Measurements from ENCODE around the gene NOB1.
"Not testable (repeated sequence)": the region's sequence is repeated elsewhere in the genome, so short reads cannot be mapped to it uniquely, and the experiment has no call there.

NOB1 gene

DNA sequence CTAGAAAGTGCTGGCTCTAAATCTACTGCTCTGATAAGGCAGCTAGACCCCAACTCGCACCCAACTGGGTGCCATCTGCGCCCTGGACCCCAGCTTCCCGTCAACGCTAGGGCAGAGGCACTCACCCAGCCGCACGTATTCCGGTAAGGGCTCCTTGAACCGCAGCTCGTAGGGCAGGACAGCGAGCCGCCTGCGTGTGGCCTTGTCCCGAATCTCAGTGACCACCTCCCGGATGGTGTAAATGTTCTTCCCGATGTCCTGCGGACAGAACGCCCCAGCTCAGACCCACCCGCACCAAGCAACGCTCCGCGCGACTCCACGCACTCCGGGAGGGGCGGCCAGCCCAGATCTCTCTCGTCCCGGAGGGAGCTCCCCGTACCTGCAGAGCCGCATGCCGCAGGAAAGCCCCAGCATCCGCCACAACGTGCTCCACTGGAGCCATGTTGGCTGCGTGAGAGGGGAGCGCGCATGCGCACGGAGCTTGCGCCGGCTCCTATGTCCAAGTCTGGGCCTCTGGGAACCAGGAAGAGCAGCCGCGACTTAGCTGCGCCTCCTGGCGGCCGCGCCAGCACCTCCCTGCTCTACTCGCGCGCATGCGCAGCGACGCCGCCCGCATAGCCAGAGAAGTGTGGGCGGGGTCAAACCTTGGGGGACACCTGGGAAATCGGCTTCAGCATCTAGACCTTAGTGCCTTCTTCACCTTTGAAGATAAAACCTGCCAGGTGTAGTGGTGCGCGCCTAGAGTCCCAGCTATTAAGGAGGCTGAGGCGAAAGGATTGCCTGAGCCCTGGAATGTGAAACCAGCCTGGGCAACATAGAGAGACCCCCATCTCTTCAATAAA, at the start of gene NOB1:
Gene NOB1, minus strand, starts transcription at position 458 of the 842 bp plus-strand sequence. Its CDS starts 16 bp downstream, at position 442.
- DNase-seq (ENCODE audit: low read depth in 2 of 2) = peak; percentile 92 to 94

DNA sequence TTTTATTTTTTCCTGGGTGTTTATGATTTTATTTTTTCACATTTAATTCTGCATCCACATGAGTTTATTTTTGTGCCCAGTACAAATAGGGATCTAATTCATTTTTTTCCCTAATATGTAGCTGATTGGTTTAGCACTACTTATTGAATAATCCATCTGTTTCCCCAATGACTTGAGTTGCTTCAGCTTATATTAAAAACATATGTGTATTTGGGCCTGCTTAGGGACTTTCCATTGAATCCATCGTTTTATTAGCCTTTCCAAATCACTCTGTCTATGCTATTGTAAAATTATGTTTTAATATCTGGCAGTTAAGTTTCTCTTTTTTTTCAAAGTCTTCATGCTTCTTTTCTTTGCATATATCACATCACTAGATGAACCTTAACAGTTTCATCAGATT, 49.6 kb upstream of the NOB1 start:
- no peak for DNase-seq (ENCODE audit: low read depth in 2 of 2)

DNA sequence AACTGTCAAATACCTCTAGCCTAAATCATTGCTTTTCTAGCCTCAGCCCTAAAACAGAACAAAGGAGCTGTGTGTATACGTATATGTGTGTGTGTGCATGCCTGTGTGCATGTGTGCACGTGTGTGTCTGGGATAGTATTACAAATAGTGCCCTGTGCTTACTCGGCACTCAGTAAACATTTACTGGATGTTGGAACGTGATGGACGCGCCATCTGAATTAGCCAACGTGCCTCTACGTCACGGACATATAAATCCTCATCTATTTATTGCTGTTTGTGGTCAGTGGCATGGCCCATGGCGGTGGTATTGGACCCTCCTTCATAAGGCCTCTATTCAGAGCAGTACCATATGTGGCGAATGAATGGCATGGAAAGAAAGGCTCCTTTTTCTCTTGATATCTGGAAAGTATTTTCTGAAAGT, 44.9 kb upstream of the NOB1 start:
- DNase-seq (ENCODE audit: low read depth in 2 of 2) = no peak

DNA sequence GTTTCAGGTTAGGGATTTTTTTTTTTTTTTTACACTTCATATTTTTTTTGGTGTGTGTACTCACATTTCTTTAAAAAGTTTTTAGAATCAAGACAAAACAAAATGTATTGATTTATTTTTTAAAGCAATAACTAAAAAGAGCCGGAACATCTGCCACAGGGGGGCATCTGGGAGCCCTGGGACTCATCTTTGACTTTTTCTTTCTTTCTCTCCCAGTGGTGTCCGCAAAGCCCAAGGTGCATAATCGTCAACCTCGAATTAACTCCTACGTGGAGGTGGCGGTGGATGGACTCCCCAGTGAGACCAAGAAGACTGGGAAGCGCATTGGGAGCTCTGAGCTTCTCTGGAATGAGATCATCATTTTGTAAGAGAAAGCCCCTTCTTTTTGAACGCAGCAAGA, 43.7 kb upstream of the NOB1 start:
- no peak for DNase-seq (ENCODE audit: low read depth in 2 of 2)

DNA sequence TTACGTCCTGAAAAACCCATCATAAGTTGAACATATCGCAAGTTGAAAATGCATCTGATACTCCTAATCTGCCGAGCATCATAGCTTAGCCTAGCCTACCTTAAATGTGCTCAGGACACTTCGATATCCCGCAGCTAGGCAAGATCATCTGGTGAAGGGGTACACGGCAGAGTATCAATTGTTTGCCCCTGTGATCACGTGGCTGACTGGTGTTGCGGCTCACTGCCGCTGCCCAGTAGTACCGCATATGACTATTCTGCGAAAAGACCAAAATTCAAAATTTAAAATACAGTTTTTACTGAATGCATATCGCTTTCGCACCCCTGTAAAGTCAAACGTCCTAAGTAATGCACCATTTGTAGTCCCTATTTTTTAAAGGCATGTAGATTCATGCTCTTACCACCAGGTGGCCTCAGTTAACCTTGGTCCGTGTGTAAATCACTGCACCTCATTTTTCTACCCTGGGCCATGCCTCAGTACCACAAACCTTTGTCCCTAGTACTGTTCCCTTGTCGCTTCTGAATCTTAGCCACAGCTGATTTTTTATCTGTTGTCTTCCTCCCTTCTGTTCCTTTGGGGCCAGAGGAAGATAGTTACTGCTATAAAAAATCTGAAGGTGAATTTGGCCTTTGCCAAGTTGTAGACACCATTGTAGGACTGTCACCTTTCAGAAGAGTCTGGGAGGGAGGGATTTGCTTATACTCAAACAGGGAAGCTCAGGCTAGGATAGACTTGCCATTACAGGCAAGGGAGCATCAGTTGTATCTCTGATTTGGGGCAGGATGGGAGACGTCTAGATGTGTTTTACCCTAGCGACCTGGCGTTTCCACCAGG, 41.8 kb upstream of the NOB1 start:
- DNase-seq (ENCODE audit: low read depth in 2 of 2) = no peak

DNA sequence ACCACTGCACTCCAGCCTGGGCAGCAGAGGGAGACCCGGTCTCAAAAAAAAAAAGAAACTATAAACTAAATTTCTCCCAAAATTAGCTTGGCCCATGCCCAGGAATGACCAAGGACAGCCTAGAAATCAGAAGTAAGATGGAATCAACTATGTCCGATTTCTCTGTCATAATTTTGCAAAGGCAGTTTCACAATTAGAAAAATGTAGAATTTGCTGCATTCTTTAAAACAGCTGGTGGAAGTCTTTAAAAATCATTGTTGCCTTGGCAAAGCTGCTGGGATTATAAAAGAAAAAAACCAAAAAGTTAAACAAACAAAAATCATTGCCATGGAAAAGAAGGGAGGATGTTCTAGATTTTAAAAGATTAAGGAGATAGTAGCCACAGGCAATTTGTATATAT, 39.8 kb upstream of the NOB1 start:
- DNase-seq (ENCODE audit: low read depth in 2 of 2) = no peak

DNA sequence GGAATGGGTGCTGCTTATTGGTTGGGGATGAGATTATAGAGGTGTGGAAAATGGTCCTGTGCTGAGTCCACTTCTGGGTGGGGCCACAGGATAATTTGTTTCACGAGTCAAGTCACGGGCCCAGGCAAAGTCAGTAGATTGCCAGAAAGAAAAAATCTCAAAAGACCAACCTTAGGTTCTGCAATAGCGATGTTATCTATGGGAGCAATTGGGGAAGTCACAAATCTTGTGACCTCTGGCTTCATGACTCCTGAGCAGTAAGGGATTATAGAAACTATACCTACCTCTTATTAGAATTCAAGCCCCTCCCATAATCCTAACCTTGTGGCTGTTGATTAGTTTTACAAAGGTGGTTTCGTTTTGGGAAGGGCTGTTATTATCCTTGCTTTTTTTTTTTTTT, 38.8 kb upstream of the NOB1 start:
- DNase-seq (ENCODE audit: low read depth in 2 of 2) = no peak

DNA sequence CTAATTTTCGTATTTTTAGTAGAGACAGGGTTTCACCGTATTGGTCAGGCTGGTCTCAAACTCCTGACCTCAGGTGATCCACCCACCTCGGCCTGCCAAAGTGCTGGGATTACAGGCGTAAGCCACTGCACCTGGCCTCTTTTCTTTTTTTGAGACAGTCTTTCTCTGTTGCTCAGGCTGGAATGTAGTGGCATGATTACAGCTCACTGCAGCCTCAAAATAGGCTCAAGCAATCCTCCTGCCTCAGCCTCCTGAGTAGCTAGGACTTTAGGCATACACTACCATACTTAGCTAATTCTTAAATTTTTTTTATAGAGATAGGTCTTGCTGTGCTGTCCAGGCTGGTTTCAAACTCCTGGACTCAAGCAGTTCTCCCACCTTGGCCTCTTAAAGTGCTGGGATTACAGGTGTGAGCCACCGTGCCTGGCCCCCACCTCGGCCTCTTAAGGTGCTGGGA, 36.7 kb upstream of the NOB1 start:
- DNase-seq (ENCODE audit: low read depth in 2 of 2) = not testable (repeated sequence)

DNA sequence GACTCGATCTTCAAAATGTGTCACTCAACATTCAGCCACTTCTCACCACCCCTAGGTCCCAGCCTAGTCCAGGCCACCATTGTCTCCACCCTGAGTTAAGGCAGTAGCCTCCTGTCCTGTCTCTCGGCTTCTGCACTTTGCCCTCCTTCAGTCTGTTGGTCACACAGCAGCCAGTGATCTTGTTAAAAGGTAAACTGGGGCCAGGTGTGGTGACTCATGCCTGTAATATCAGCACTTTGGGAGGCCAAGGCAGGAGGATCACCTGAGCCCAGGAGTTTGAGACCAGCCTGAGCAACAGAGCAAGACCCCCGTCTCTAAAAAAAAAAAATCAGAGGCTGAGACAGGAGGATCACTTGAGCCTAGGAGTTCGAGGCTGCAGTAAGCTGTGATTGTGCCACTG, 33.2 kb upstream of the NOB1 start:
- no peak for DNase-seq (ENCODE audit: low read depth in 2 of 2)

DNA sequence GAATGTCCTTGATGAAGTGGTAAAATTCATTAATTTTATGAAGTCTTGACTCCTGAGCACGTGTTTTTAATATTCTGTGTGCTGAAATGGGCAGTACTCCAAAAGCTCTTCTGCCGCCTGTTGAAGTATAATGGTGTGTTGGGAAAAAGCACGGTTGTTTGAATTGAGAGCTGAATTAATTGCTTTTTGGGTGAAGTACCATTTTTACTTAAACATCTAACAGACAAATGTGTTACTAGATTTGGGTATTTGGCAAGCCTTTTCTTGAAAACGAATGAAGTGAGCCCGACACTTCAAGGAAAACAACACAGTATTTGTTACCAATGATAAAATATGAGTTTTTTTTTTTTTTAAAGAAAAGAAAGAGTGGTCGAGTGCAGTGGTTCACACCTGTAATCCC, 29.9 kb upstream of the NOB1 start:
- no peak for DNase-seq (ENCODE audit: low read depth in 2 of 2)

DNA sequence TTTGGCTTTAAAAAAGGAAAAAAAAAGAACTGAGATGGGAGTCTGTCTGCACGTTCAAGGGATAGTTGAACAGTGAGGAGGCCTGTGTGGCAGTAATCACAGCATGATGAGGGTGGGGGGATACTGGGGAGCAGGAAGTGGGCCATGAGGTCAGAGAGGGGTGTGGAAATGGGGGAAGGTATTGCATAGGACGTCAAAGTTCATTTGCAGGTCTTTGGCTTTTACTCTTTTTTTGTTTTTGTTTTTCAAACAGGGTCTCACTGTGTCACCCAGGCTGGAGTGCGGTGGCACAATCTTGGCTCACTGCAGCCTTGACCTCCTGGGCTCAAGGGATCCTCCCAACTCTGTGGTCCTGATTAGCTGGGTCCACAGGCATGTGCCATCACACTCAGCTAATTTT, 26.4 kb upstream of the NOB1 start:
- no peak for DNase-seq (ENCODE audit: low read depth in 2 of 2)

DNA sequence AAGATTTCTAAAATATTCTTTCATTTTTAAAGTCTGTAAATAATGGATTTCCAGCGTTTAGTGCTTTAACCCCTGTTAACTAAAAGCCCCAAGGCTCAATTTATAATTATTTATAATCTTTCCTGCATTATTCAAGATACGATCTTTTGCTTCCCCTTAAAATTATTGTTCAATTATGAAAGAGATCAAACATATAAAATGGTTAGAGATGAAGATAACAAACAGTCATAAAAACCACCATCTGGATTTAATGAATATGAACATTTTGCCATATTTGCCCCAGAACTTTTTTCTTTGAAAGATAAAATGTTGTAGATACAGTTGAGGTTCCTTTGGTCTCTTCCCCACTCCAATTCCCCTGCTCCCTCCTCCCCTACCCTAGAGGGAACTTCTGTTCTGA, 25.0 kb upstream of the NOB1 start:
- DNase-seq (ENCODE audit: low read depth in 2 of 2) = no peak

DNA sequence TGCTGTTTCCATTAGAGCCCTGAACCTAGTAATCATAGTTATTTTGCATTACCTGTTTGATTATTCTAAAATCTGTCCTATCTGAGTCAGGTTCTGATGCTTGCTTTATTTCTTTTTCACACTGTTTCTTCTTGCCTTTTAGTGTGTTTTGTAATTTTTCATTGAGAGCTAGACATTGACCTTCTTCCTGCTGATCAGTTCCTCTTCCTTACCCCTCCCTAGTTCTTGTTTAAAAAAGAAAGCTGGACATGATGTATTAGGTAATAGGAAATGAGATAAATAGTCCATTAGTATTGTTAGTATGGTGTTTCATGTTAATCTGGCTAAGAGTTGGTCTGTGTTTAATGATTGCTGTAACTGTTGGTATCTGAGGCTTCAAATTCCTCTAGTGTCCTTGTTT, 20.8 kb upstream of the NOB1 start:
- DNase-seq (ENCODE audit: low read depth in 2 of 2) = no peak

DNA sequence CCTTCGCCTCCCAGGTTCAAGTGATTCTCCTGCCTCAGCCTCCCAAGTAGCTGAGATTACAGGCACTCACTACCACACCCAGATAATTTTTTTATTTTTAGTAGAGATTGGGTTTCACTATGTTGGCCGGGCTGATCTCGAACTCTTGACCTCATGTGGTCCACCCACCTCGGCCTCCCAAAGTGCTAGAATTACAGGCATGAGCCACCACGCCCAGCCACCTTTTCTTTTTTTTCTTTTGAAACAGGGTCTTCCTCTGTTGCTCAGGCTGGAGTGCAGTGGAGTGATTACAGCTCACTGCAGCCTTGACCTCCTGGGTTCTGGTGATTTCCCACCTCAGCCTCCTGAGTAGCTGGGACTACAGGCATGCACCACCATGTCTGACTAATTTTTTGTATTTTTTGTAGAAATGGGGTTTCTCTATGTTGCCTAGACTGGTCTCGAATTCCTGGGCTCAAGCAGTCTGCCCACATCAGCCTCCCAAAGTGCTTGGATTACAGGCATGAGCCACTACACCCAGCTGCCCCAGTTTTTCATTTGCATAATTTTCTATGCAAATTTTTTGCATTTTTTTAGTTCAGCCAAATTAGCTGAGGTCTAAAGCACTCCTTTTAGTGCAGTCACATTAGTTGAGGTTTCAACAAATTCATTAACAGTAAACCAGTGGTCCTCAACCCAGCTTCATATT, 18.7 kb upstream of the NOB1 start:
- no peak for DNase-seq (ENCODE audit: low read depth in 2 of 2)

DNA sequence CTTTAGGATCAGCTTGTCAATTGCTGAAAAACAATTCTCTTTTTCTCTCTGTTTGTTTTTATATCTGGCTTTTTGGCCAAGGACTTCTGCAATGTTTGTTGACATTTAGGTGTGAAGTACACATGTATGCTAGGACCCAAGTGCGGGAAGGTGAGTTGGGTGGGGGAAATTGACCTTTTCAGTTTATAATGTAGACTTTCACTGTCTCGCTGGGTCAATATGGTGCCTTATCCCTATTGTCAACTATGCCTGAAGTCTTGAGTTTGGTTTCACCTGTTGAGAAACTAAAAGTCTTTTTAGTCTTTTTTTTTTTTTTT, 16.9 kb upstream of the NOB1 start:
- no peak for DNase-seq (ENCODE audit: low read depth in 2 of 2)

DNA sequence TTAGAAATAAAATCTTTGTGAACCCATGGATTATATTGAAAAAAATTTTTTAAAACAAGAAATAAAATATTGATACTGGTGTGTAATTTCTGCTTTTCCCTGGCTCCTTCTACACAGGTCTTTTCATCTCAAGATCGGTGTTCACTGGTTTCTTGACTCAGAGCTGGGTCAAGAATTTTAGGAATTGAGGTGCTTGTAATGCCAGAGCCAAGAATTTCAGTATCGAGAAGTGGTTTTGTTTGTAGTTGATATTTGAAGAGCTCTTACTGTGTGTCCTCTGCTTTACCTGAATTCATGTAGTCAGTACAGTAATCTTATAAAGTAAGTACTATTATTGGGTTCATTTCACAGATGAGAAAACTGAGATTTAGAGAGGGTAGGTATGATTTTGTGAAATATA, 14.7 kb upstream of the NOB1 start:
- no peak for DNase-seq (ENCODE audit: low read depth in 2 of 2)

DNA sequence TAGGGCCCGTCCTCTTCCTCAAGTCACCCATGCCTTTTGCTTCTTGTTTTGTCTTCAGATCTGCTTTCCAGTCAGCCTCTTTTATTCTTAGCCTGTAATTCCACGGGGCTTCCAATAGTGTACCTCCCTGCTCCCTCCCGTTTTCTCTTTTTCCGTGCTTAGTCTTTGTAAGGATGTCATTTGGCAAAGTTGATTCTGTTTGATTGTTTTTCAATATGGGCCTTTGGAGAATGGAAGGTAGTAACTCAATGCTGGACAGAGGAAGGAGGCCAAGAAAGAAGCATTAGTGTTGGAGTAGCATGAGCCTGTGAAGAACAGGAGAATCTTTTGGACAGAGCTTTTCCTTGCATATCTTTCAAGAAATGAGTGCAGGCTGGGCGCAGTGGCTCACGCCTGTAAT, 13.9 kb upstream of the NOB1 start:
- no peak for DNase-seq (ENCODE audit: low read depth in 2 of 2)

DNA sequence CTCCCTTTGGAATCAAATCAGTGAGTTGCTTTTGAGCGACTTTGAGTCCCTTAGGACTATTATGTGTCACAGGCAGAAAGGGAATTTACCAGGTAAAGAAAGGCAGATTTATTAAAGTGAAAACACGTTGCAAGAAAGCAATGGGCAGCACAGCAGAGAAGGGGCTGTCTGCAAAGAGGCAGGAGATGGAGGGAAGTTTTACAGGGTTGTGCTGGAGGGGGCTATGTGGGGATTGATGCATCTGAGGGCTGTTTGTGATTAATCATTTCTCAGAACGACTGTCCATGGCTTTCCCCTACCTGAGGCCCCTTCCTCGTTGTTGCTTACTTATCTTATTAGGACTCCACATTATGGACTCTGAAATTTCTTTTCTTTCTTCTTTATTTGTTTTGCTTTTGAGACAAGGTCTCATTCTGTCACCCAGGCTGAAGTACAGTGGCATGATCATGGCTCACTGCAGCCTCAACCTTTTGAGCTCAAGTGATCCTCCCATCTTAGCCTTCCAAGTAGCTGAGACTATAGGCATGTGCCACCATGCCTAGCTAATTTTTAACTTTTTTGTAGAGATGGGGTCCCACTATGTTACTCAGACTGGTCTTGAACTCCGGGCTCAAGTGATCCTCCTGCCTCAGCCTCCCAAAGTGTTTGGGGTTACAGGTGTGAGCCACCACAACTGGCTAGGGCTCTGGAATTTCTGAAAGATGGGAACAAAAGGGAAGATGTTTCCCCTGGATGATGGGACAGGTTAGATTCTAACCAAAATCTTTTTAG, 12.9 kb upstream of the NOB1 start:
- DNase-seq (ENCODE audit: low read depth in 2 of 2) = no peak

DNA sequence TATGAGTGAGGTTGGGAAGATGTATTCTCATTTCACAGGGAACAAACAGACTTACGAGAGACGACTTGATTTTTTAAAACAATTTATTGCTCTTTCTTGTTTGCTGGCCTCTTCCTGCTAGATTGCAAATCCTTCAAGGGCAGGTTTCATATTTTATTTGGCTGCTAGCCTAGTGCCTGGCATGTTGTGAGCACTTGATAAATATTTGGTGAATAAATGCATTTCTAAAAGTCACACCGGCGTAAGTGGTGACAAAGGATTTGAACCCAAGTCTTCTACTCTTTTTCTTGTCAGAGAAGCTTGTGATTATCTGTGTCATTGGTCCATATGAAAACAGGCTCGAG, 8.8 kb upstream of the NOB1 start:
- no peak for DNase-seq (ENCODE audit: low read depth in 2 of 2)

DNA sequence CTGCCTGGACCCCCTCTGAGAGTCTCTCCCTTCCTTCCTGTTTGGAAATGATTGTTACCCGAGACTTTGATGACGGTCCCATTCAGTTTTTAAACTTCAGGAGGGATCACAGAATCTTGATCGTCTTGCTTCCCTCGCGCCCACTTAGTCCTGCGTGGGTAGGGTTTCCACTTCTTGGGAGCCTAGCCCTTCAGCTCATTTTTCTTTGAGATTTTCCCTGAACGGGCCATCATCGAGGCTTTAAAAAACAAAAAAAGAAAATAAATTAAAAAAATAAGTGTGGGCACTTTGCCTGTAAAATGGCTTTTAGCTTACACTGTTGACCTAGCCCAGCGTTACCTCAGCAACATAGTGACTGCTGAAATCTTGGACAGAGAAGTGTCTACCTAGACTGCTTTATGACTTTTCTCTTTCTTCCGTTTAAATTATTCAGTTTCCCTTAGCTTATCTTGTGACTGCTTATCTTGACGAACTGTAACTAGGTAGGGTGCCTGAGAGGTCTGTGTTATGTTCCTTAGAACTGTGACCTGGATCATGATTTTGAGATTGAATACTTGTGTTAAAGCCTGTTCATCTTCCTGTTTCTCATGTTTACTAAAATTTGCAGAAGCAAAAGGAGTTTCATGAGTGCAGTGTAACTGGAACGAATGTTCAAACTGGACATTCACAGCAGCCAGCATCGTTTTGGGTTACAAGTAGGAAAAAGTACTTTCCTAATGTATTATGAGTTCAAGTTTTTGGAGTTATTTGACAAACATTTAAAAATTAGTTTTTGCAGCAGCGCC, 8.3 kb upstream of the NOB1 start:
- no peak for DNase-seq (ENCODE audit: low read depth in 2 of 2)
